Measurements from ENCODE around the gene NHSL1. TPM values are rescaled to one million over a fixed set of nuclear protein-coding genes. Genes with fewer than 3 reads are reported as not detected.

The NHSL1 gene
- total and polyA plus RNA-seq, 7 donors = 6.5 to 17.5 (median 8.6) TPM

DNA sequence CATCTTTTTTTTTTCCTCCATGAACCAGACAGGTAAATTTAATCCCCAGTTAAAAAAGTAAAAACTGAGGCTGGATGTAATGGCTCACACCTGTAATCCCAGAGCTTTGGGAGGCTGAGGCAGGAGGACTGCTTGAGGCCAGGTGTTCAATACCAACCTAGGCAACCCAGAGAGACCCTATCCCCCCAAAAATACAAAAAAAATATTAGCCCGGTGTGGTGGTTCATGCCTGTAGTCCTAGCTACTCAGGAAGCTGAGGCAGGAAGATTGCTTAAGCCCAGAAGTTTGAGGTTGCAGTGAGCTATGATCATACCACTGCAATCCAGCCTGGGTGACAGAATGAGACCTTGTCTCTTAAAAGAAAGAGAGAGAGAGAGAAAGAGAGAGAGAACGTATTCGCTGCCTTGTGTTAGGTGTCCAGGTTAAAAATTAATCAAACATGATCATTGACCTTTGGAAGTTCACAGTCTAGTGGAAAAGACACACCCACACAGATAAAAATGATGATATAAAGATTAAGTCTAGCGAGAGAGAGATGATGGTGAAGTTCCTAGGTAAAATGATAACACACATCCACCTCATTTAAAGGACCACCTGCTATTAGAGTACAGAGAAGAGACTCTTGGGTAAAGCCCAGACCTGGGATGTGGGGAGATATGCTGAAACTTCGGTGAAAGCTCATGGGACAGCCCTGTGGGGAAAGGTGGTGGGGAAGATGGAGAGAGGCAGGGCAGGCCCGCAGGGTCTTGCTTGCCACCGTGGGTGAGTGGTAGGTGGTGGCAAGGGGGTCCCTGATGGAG lies 4.8 kb upstream of the NHSL1 start:
- no peaks in the 10 kb centered on the region for H3K36me3 ChIP-seq
- 16 to 56% methylated on average over 7 of the region's 7 CpGs for WGBS, 2 donors

GRCh38 chr6:138502546-138502945 lies 3.3 kb upstream of the NHSL1 start:
- no peak overlapping the region for H3K27ac ChIP-seq
- no peaks in the 10 kb centered on the region for H3K36me3 ChIP-seq
- peaks cover 0 to 11% (median 0%) of the 10 kb centered on the region in 4 donors for H3K4me1 ChIP-seq
- WGBS, 2 donors = 92 to 94% methylated on average over 3 of the region's 3 CpGs
- no peaks in the 10 kb centered on the region for H3K9me3 ChIP-seq
- DNase-seq = no peak
- H3K4me3 ChIP-seq = no peak overlapping the region
- no peaks in the 10 kb centered on the region for H3K27me3 ChIP-seq
- intact Hi-C loops (cut with DNase I) = loop anchor here (10.0 kb wide), 1 partner anchor 388 kb away; no protein-coding TSS in a partner anchor
- TF ChIP-seq POLR2AphosphoS5 (IDR thresholded peaks at IDR 0.05) (no peak), EP300 (IDR thresholded peaks at IDR 0.05) (no peak), POLR2A (IDR thresholded peaks at IDR 0.05) (no peak)
- TF ChIP-seq, protein P1, sequence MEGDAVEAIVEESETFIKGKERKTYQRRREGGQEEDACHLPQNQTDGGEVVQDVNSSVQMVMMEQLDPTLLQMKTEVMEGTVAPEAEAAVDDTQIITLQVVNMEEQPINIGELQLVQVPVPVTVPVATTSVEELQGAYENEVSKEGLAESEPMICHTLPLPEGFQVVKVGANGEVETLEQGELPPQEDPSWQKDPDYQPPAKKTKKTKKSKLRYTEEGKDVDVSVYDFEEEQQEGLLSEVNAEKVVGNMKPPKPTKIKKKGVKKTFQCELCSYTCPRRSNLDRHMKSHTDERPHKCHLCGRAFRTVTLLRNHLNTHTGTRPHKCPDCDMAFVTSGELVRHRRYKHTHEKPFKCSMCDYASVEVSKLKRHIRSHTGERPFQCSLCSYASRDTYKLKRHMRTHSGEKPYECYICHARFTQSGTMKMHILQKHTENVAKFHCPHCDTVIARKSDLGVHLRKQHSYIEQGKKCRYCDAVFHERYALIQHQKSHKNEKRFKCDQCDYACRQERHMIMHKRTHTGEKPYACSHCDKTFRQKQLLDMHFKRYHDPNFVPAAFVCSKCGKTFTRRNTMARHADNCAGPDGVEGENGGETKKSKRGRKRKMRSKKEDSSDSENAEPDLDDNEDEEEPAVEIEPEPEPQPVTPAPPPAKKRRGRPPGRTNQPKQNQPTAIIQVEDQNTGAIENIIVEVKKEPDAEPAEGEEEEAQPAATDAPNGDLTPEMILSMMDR (IDR thresholded peaks at IDR 0.05) = no peak

More for the DNA sequence above, 4.8 kb upstream of the NHSL1 start:
- Histone ChIP-seq H3K9me3 (no peaks in the 10 kb centered on the region), H3K4me3 (no peak overlapping the region), H3K27ac (no peak overlapping the region), H3K4me1 (no peaks in the 10 kb centered on the region), H3K27me3 (no peaks in the 10 kb centered on the region)
- no peak for DNase-seq
- intact Hi-C loops (cut with DNase I) = loop anchor here (10.0 kb wide), 1 partner anchor 389 kb away; no protein-coding TSS in a partner anchor
- TF ChIP-seq, protein P1 (IDR thresholded peaks at IDR 0.05) = no peak
- no peak for TF ChIP-seq POLR2AphosphoS5 (IDR thresholded peaks at IDR 0.05)
- TF ChIP-seq EP300 (IDR thresholded peaks at IDR 0.05) = no peak
- no peak for TF ChIP-seq POLR2A (IDR thresholded peaks at IDR 0.05)

DNA sequence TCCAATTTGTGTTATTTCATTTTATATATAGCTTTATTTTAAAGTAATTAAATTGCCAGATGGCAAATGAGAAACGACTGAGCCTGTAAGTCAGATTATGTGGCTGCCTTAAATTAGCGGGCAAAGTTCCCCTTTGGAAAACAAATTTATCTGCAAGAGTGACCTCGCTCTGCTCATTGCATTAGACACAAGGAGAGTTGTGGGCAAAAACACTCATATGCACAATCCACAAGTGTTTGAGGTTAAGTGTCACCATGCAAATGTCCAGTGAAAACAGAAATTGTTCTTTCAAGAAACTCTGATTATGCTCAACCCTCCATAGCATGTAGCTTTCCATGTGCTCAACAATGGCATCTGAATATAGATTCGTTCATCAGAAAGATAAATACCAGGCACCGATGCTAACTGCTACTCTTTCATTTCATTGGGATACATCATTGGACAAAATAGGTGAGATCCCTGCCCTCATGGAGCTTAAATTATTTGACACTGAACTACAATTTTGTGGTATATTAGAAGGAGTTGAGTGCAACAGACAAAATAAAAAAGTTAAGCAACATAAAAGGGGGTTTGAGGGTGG lies 1.7 kb upstream of the NHSL1 start:
- Histone ChIP-seq H3K4me3 (no peak overlapping the region), H3K27me3 (no peaks in the 10 kb centered on the region), H3K4me1 (peaks cover 0 to 11% (median 0%) of the 10 kb centered on the region in 4 donors), H3K36me3 (no peaks in the 10 kb centered on the region), H3K9me3 (no peaks in the 10 kb centered on the region), H3K27ac (no peak overlapping the region)
- intact Hi-C loops (cut with DNase I) = loop anchor here (10.0 kb wide), 1 partner anchor 386 kb away; no protein-coding TSS in a partner anchor
- WGBS, 2 donors = 16 to 64% methylated on average over 5 of the region's 5 CpGs
- DNase-seq = no peak
- no peak for TF ChIP-seq POLR2A (IDR thresholded peaks at IDR 0.05)
- TF ChIP-seq, protein P1 (IDR thresholded peaks at IDR 0.05) = no peak
- no peak for TF ChIP-seq POLR2AphosphoS5 (IDR thresholded peaks at IDR 0.05)
- no peak for TF ChIP-seq EP300 (IDR thresholded peaks at IDR 0.05)

- H3K4me1 ChIP-seq = peaks cover 0 to 11% (median 0%) of the 10 kb centered on the region in 4 donors
- no peak for TF ChIP-seq EP300 (IDR thresholded peaks at IDR 0.05)
- TF ChIP-seq, protein P1 (IDR thresholded peaks at IDR 0.05) = no peak
- no peak overlapping the region for H3K4me3 ChIP-seq
- no peak for DNase-seq
- 20 to 65% methylated on average over 3 of the region's 3 CpGs for WGBS, 2 donors
- no peaks in the 10 kb centered on the region for H3K9me3 ChIP-seq
- intact Hi-C loops (cut with DNase I) = loop anchor here (10.0 kb wide), 1 partner anchor 385 kb away; no protein-coding TSS in a partner anchor
- no peaks in the 10 kb centered on the region for H3K36me3 ChIP-seq
- H3K27me3 ChIP-seq = no peaks in the 10 kb centered on the region
- no peak overlapping the region for H3K27ac ChIP-seq
These were observed 861 bp upstream of the NHSL1 start for GRCh38 chr6:138500045-138500665.

Data from sigmoid colon (tissue), 7 donors.